Fibroblast of the aortic adventitia (primary cell): Measurements from ENCODE around the gene PDIA5. TPM values are rescaled to one million over a fixed set of nuclear protein-coding genes. Genes with fewer than 3 reads are reported as not detected.
"Not testable (repeated sequence)": the region's sequence is repeated elsewhere in the genome, so short reads cannot be mapped to it uniquely, and the experiment has no call there.

Experiments used
- DNase-seq: peaks from one replicate; pipeline ENCODE4 v3.0.0-alpha.2; 2010; ENCODE audit warnings: low read depth
- H3K4me3 ChIP-seq: 2 replicates; pipeline ENCODE4 v1.5.1; 2011; ENCODE audit warnings: low read depth, mild to moderate bottlenecking, control low read depth, low read length, moderate library complexity
- total RNA-seq: library from RNA; depleted of rRNA; stranded (reverse); fragments of >200 nt; gene quantifications from 2 replicates; pipeline ENCODE4 v1.2.3, GENCODE V29; 2012; ENCODE audit warnings: low replicate concordance
- TF ChIP-seq, protein P1 (sequence below): IDR thresholded peaks from 2 replicates; pipeline ENCODE4 v1.5.1; 2011; ENCODE audit warnings: mild to moderate bottlenecking, low read length, control low read depth, inconsistent platforms; ENCODE audit not compliant: insufficient read depth

The PDIA5 gene
- total RNA-seq, 1 donor: 59.1 TPM

DNA sequence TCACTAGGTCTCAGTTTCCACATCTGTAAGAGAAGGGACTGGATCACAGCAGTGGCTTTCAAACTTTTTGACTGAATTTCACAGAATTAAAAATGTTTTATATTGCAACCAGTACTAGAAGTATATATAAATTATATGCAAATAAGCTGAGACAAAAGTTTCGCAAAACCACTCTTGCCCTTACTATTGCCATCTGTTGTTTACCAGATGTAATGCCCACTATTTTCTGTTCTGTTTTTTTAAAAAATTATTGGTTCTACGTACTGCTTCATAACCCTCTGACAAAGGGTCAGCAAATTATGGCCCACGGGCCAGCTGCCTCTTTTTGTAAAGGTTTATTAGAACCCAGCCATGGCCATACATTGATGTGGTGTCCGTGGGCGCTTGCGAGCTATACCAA, 44.8 kb downstream of the PDIA5 start:
- DNase-seq: no peak
- TF ChIP-seq, protein P1, sequence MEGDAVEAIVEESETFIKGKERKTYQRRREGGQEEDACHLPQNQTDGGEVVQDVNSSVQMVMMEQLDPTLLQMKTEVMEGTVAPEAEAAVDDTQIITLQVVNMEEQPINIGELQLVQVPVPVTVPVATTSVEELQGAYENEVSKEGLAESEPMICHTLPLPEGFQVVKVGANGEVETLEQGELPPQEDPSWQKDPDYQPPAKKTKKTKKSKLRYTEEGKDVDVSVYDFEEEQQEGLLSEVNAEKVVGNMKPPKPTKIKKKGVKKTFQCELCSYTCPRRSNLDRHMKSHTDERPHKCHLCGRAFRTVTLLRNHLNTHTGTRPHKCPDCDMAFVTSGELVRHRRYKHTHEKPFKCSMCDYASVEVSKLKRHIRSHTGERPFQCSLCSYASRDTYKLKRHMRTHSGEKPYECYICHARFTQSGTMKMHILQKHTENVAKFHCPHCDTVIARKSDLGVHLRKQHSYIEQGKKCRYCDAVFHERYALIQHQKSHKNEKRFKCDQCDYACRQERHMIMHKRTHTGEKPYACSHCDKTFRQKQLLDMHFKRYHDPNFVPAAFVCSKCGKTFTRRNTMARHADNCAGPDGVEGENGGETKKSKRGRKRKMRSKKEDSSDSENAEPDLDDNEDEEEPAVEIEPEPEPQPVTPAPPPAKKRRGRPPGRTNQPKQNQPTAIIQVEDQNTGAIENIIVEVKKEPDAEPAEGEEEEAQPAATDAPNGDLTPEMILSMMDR: no peak
- no peak overlapping the region for H3K4me3 ChIP-seq

DNA sequence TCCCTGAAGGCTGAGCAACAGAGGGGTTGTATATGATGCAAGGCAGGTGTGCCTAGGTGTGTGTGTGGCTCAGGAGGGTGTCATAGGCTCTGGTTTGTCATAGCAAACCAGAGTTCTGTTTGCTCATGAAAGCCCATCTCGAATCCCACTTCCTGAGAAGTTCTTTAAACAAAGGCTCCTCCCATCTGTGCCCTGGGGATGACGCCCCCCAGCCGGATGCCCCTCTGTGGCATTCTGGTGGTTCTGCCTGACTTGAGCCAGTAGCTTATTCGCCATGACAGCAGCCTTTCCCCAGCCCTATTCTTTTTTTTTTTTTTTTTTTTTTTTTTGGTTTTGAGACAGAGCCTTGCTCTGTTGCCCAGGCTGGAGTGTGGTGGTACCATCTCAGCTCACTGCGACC, 45.4 kb downstream of the PDIA5 start:
- no peak for DNase-seq
- TF ChIP-seq, protein P1: no peak
- H3K4me3 ChIP-seq: no peak overlapping the region

DNA sequence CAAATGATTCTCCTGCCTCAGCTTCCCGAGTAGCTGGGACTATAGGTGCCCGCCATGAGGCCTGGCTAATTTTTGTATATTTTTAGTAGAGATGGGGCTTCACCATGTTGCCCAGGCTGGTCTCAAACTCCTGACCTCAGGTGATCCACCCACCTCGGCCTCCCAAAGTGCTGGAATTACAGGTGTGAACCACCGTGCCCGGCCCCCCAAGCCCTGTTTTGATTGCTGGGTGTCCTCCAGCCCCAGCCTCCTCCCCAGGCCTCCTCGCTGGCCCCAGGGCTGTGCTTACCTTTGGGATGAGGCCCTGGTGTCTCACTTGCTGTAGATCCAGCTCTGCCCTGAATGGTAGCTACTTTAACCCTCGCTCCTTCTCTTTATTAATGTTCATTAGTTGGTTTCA, 45.8 kb downstream of the PDIA5 start:
- H3K4me3 ChIP-seq, DNase-seq: not testable (repeated sequence)

DNA sequence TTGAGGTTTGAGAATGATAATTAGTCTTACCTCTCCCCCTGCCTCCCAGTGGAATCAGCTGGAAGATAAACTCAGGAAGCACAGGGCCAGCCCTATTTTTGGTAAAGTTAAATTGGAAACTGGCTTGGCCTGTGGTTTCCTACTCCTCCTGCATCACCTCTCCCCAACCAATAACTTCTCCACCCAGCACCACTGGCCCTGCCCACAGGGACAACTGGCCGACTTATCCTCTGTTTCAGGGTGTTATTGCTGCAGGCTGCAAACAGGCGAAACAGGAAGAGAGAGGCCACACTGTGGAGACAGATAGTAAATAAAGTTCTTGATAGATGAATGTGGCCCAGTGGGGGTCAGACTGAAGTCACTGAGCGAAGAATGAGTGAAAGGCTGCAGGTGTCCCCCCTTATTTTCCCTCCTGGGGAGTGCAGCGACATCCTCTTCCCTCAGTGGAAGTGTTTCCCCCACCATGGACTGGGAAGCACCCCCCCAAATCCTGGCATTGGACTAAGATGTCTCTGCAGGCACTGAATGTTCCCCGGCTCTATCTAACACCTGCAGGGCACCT, 47.1 kb downstream of the PDIA5 start:
- TF ChIP-seq, protein P1: no peak
- H3K4me3 ChIP-seq: no peak overlapping the region
- DNase-seq: no peak

DNA sequence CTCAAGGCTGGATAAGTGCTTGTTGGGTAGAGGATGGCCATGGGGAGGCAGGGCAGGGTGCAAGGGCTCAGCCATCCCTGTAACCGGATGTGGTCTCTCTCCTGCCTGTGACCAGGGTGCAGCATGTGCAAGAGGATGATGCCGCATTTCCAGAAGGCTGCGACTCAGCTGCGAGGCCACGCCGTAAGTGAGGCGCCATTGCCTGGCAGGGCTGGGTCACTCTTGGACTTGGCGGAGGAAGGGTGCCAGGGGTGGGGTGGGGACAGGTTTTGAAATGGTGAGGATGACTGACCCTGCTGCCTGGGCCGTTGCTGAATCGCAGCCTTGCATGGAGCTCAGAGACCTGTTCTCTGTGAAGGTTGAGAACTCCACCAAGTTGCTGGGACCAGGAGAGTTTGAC, 49.3 kb downstream of the PDIA5 start:
- no peak overlapping the region for H3K4me3 ChIP-seq
- no peak for DNase-seq
- TF ChIP-seq, protein P1: no peak

DNA sequence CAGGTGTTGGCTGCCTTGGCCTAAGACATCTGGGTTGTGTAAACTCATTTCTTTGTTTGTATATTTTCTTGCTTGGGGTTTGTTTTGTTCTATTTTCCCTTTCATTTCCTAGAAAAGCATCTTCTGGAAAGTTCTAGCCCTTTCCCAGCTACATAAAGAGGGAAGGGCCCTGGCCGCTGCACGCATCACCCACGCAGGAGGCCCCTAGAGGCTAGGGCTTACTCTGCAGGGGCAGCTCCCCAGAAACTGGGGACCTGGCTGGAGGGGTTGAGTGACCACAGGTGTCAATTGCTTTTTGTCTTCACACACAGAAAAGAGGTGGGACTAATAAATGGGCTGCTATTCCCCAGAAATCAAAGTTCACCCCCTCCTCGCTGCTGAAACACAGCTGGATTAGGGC, 52.6 kb downstream of the PDIA5 start:
- H3K4me3 ChIP-seq: no peak overlapping the region
- DNase-seq: no peak
- TF ChIP-seq, protein P1: no peak

DNA sequence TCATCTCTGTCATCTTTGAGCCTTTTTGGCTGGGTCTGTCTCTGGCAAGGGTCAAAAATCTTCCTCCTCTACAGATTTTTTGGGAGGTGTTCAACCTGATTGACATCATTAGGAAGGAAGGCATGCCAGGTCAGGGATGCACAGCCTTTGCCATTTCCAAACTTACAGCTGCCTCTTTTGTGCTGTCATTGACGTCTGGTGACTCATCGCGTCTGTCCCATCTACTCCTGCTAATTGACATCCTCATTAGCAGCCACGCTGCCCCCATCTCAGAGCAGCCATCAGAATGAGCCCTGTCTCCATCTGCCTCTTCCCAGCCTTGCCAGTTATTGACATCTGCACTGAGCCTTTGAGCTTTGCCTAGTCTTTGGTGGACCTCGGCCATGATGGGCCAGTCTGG, 53.0 kb downstream of the PDIA5 start:
- TF ChIP-seq, protein P1: no peak
- no peak overlapping the region for H3K4me3 ChIP-seq
- peak; percentile 50 for DNase-seq
